Measurements from ENCODE around the gene PRKX.

- TF ChIP-seq CTCF (IDR thresholded peaks at IDR 0.05; ENCODE audit: low read length) (no peak), EZH2phosphoT487 (IDR thresholded peaks at IDR 0.05; ENCODE audit: low read length) (no peak), EZH2 (optimal IDR thresholded peaks at IDR 0.05; ENCODE audit: low read depth, low read length) (no peak)
Measured at GRCh38 chrX:3598046-3598605, 115.3 kb downstream of the PRKX start.
